Panc1 (cell line): ENCODE data around the gene SRP19. TPM values are rescaled to one million over a fixed set of nuclear protein-coding genes. Genes with fewer than 3 reads are reported as not detected.

Experiments
- ATAC-seq: fragments of 200-7000 bp; cut with Tn5 transposase; 2 replicates; pipeline ENCODE4 v1.9.1; 2020; ENCODE audit warnings: mild to moderate bottlenecking, moderate library complexity
- BruUV-seq: library from RNA; stranded (reverse); fragments of 400-500 nt; replicated peaks from 2 replicates; lab custom pipeline; 2021; lab: Mats Ljungman, UMichigan
- CTCF ChIA-PET: fragments of 300-600 bp; sonication (Branson Sonifier 250); formaldehyde crosslinking; loops from one replicate; lab custom pipeline; 2022; ENCODE audit warnings: antibody characterized with exemption; lab: Charles Lee
- POLR2A ChIA-PET: fragments of 300-600 bp; sonication (Branson Sonifier 250); formaldehyde crosslinking; loops from one replicate; lab custom pipeline; 2022; ENCODE audit warnings: antibody characterized with exemption; lab: Charles Lee
- DNase-seq: peaks from one replicate; pipeline ENCODE4 v3.0.0-alpha.2; 2010; ENCODE audit warnings: low read depth, low spot score
- H3K27ac ChIP-seq: 2 replicates; pipeline ENCODE4 v1.5.1; 2011; ENCODE audit warnings: mild to moderate bottlenecking, low read length, inconsistent platforms
- H3K27me3 ChIP-seq: fragments of 200-500 bp; sonication (Bioruptor generic); 2 replicates; pipeline ENCODE4 v1.6.0; 2014; ENCODE audit warnings: low read length, inconsistent platforms; ENCODE audit not compliant: control insufficient read depth, insufficient read depth
- H3K36me3 ChIP-seq: fragments of 200-500 bp; sonication (Bioruptor generic); 2 replicates; pipeline ENCODE4 v1.5.1; 2014; ENCODE audit warnings: inconsistent platforms, mild to moderate bottlenecking, low read length, moderate library complexity; ENCODE audit not compliant: control insufficient read depth, insufficient read depth
- H3K4me1 ChIP-seq: 2 replicates; pipeline ENCODE4 v1.5.1; 2011; ENCODE audit warnings: inconsistent platforms, mild to moderate bottlenecking, low read length, moderate library complexity; ENCODE audit not compliant: control insufficient read depth, insufficient read depth
- H3K4me3 ChIP-seq, 2 experiments: 2 replicates each; pipeline ENCODE4 v1.5.1; 2011 to 2012; ENCODE audit warnings: low read depth in 2 of 2, low read length in 2 of 2, mild to moderate bottlenecking in 2 of 2, inconsistent platforms in 1 of 2, moderate library complexity in 1 of 2
- H3K9me3 ChIP-seq: fragments of 200-500 bp; sonication (Bioruptor generic); 2 replicates; pipeline ENCODE4 v1.5.1; 2014; ENCODE audit warnings: low read depth, mild to moderate bottlenecking, inconsistent platforms, low read length, moderate library complexity; ENCODE audit not compliant: control insufficient read depth, insufficient read depth
- POLR2AphosphoS5 ChIP-seq: IDR thresholded peaks from 2 replicates; pipeline ENCODE4 v1.6.1; 2012; ENCODE audit warnings: mild to moderate bottlenecking, low read depth, low read length, moderate library complexity
- SIN3A ChIP-seq: IDR thresholded peaks from 2 replicates; pipeline ENCODE4 v1.6.1; 2012; ENCODE audit warnings: low read depth, mild to moderate bottlenecking, low read length, moderate library complexity, borderline replicate concordance; ENCODE audit not compliant: insufficient read depth
- TCF7L2 ChIP-seq: IDR thresholded peaks from 2 replicates; pipeline ENCODE4 v1.6.1; 2011; ENCODE audit warnings: mild to moderate bottlenecking, low read depth, low read length, inconsistent platforms
- in situ Hi-C: cut with HindIII; loops from 2 replicates; pipeline ENCODE4 v1.10.0; 2016; ENCODE audit warnings: low sequenced_read_pairs, low pct_unique_long_range_greater_than_20kb
- intact Hi-C: fragments of 100-400 bp; cut with micrococcal nuclease; formaldehyde crosslinking; loops from one replicate; pipeline ENCODE4 v1.10.0; 2022; ENCODE audit not compliant: unreplicated experiment
- total RNA-seq: library from RNA; stranded (reverse); gene quantifications from one replicate; pipeline ENCODE4 v1.2.1, GENCODE V29; 2021; ENCODE audit not compliant: unreplicated experiment
- TF ChIP-seq, protein P1 (sequence below): fragments of 450-650 bp; IDR thresholded peaks from 2 replicates; pipeline ENCODE4 v1.5.1; 2017; ENCODE audit warnings: mild to moderate bottlenecking
- TF ChIP-seq, protein P2 (sequence below), 2 experiments: IDR thresholded peaks; 2 replicates each; pipeline ENCODE4 v1.6.1; 2011 to 2012; ENCODE audit warnings: low read depth in 2 of 2, control low read depth in 1 of 2, low read length in 1 of 2, mild to moderate bottlenecking in 1 of 2, moderate library complexity in 1 of 2; ENCODE audit not compliant: insufficient read depth in 1 of 2

The SRP19 gene
- total RNA-seq, 1 experiment from 2014 or later: 55.8 TPM

DNA sequence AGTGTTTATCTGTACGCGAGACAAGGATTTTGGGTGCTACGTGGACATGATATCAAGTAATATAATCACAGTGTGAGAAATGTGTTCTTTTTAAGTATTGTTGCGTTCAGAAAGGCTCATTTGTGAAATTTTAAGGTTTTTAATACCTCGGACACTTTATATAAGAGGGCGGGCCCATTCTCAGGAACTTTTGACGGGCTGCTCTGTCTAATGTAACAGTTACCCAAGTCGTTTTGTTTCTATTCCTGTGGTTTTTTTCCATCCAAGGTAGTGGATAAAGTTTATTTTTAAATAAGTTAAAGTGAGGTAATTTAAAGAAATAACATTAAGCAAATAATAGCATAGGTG, 525 bp downstream of the SRP19 start:
- ChIA-PET CTCF (no interaction called here), POLR2A (no interaction called here)
- in situ Hi-C loops: no loop called here
- peak overlapping the region; percentile 96 for H3K27ac ChIP-seq
- H3K4me1 ChIP-seq: peaks cover 14% of the 10 kb centered on the region
- no peaks in the 10 kb centered on the region for H3K27me3 ChIP-seq
- TF ChIP-seq, protein P1, sequence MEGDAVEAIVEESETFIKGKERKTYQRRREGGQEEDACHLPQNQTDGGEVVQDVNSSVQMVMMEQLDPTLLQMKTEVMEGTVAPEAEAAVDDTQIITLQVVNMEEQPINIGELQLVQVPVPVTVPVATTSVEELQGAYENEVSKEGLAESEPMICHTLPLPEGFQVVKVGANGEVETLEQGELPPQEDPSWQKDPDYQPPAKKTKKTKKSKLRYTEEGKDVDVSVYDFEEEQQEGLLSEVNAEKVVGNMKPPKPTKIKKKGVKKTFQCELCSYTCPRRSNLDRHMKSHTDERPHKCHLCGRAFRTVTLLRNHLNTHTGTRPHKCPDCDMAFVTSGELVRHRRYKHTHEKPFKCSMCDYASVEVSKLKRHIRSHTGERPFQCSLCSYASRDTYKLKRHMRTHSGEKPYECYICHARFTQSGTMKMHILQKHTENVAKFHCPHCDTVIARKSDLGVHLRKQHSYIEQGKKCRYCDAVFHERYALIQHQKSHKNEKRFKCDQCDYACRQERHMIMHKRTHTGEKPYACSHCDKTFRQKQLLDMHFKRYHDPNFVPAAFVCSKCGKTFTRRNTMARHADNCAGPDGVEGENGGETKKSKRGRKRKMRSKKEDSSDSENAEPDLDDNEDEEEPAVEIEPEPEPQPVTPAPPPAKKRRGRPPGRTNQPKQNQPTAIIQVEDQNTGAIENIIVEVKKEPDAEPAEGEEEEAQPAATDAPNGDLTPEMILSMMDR: no peak
- no peak for TF ChIP-seq SIN3A
- TF ChIP-seq POLR2AphosphoS5: no peak
- TF ChIP-seq, protein P2, sequence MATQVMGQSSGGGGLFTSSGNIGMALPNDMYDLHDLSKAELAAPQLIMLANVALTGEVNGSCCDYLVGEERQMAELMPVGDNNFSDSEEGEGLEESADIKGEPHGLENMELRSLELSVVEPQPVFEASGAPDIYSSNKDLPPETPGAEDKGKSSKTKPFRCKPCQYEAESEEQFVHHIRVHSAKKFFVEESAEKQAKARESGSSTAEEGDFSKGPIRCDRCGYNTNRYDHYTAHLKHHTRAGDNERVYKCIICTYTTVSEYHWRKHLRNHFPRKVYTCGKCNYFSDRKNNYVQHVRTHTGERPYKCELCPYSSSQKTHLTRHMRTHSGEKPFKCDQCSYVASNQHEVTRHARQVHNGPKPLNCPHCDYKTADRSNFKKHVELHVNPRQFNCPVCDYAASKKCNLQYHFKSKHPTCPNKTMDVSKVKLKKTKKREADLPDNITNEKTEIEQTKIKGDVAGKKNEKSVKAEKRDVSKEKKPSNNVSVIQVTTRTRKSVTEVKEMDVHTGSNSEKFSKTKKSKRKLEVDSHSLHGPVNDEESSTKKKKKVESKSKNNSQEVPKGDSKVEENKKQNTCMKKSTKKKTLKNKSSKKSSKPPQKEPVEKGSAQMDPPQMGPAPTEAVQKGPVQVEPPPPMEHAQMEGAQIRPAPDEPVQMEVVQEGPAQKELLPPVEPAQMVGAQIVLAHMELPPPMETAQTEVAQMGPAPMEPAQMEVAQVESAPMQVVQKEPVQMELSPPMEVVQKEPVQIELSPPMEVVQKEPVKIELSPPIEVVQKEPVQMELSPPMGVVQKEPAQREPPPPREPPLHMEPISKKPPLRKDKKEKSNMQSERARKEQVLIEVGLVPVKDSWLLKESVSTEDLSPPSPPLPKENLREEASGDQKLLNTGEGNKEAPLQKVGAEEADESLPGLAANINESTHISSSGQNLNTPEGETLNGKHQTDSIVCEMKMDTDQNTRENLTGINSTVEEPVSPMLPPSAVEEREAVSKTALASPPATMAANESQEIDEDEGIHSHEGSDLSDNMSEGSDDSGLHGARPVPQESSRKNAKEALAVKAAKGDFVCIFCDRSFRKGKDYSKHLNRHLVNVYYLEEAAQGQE (IDR thresholded peaks at IDR 0.05; ENCODE audit: insufficient read depth in 1 of 2, low read depth in 2 of 2, low read length in 1 of 2): no peak
- TF ChIP-seq TCF7L2: no peak
- ATAC-seq (no peak), DNase-seq (no peak)
- H3K36me3 ChIP-seq: peaks cover 16% of the 10 kb centered on the region
- intact Hi-C loops: no loop called here
- H3K4me3 ChIP-seq: peak overlapping the region; percentile 82 to 94
- no peaks in the 10 kb centered on the region for H3K9me3 ChIP-seq
- BruUV-seq: TSS peak; percentile 74

DNA sequence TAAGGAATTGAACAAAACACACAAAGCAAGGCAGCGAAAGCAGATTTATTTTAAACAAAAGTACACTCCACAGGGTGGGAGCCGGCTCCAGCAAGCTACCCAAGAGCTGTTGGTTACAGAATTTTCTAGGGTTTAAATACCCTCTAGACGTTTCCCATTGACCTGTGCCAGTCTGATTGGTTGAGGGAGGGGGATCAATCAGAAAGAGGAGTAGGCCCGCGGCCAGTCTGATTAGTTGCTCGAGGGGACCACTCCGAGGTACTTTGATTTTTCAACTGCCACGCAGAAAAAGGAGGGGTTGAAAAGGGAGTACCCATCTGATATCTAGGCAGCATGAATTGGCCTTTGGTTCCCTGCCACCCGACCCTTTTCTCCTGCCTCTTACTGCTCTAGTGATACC, 998 bp downstream of the SRP19 start:
- H3K27ac ChIP-seq: peak overlapping the region; percentile 96
- no peak for ATAC-seq
- intact Hi-C loops (no loop called here), in situ Hi-C loops (no loop called here)
- no TSS peak for BruUV-seq
- H3K4me1 ChIP-seq: peaks cover 14% of the 10 kb centered on the region
- H3K27me3 ChIP-seq: no peaks in the 10 kb centered on the region
- no peaks in the 10 kb centered on the region for H3K9me3 ChIP-seq
- ChIA-PET POLR2A (no interaction called here), CTCF (no interaction called here)
- H3K4me3 ChIP-seq: peak overlapping the region; percentile 82 to 94
- H3K36me3 ChIP-seq: peaks cover 19% of the 10 kb centered on the region
- no peak for TF ChIP-seq SIN3A
- TF ChIP-seq TCF7L2: no peak
- TF ChIP-seq, protein P2 (IDR thresholded peaks at IDR 0.05; ENCODE audit: insufficient read depth in 1 of 2, low read depth in 2 of 2, low read length in 1 of 2): no peak
- no peak for TF ChIP-seq POLR2AphosphoS5
- TF ChIP-seq, protein P1: no peak
- DNase-seq: no peak
